Activated CD4-positive, alpha-beta T cell treated with anti-CD3 and anti-CD28 coated beads for 24 hours (primary cell): ENCODE data around the gene UBE2L3.
"Not testable (repeated sequence)": the region's sequence is repeated elsewhere in the genome, so short reads cannot be mapped to it uniquely, and the experiment has no call there.

Source experiments
- DNase-seq, 2 donors: peaks; one replicate each; pipeline ENCODE4 v3.0.0-alpha.2; 2020; ENCODE audit warnings: low read depth in 2 of 2

UBE2L3 gene

GRCh38 chr22:21571679-21572078 is 4.2 kb downstream of the UBE2L3 start:
- no peak for DNase-seq

- no peak for DNase-seq
Observed at GRCh38 chr22:21573293-21573734, 5.8 kb downstream of the UBE2L3 start.

- DNase-seq = no peak
Observed at GRCh38 chr22:21573750-21574494, 6.4 kb downstream of the UBE2L3 start.

- DNase-seq = no peak
Observed at GRCh38 chr22:21579474-21579851, 11.9 kb downstream of the UBE2L3 start.

GRCh38 chr22:21580623-21581007 is 13.1 kb downstream of the UBE2L3 start:
- DNase-seq = not testable (repeated sequence)

- DNase-seq = not testable (repeated sequence)
Observed at GRCh38 chr22:21581009-21581713, 13.6 kb downstream of the UBE2L3 start.

GRCh38 chr22:21582801-21583740 is 15.6 kb downstream of the UBE2L3 start:
- no peak for DNase-seq

- DNase-seq = no peak
Observed at GRCh38 chr22:21585389-21585788, 17.9 kb downstream of the UBE2L3 start.

- DNase-seq = peak; percentile 35 to 38
Observed at GRCh38 chr22:21587803-21588611, 20.5 kb downstream of the UBE2L3 start.

- no peak for DNase-seq
Observed at GRCh38 chr22:21589396-21589795, 21.9 kb downstream of the UBE2L3 start.

GRCh38 chr22:21590809-21591641 is 23.5 kb downstream of the UBE2L3 start:
- DNase-seq = no peak

GRCh38 chr22:21591695-21592094 is 24.2 kb downstream of the UBE2L3 start:
- no peak for DNase-seq

GRCh38 chr22:21592422-21592821 is 24.9 kb downstream of the UBE2L3 start:
- no peak for DNase-seq

GRCh38 chr22:21593406-21594232 is 26.1 kb downstream of the UBE2L3 start:
- no peak for DNase-seq

GRCh38 chr22:21594865-21595452 is 27.4 kb downstream of the UBE2L3 start:
- DNase-seq = no peak

- not testable (repeated sequence) for DNase-seq
Observed at GRCh38 chr22:21596356-21597135, 29.0 kb downstream of the UBE2L3 start.

GRCh38 chr22:21598302-21598701 is 30.8 kb downstream of the UBE2L3 start:
- no peak for DNase-seq
